AG04449 (cell line): ENCODE data around the gene LPCAT4.
"Not testable (repeated sequence)": the region's sequence is repeated elsewhere in the genome, so short reads cannot be mapped to it uniquely, and the experiment has no call there.

ENCODE experiments used
- CTCF ChIA-PET: fragments of 350-600 bp; formaldehyde crosslinking; extraction: SDS; loops from one replicate; lab custom pipeline; 2021; ENCODE audit warnings: antibody characterized with exemption; lab: Yijun Ruan, JAX
- POLR2A ChIA-PET: fragments of 400-600, 350-600 bp; formaldehyde crosslinking; extraction: SDS; loops from one replicate; lab custom pipeline; 2020; ENCODE audit warnings: antibody characterized with exemption, inconsistent platforms; lab: Yijun Ruan, JAX
- DNase-seq: peaks from one replicate; pipeline ENCODE4 v3.0.0-alpha.2; 2010; ENCODE audit warnings: low read depth, low spot score
- H3K4me3 ChIP-seq: 2 replicates; pipeline ENCODE4 v1.5.1; 2011; ENCODE audit warnings: low read depth, mild to moderate bottlenecking, control low read depth, low read length
- CTCF ChIP-seq: IDR thresholded peaks from one replicate; pipeline ENCODE4 v1.5.1; 2011; ENCODE audit warnings: mild to moderate bottlenecking, moderate library complexity, low read length, control low read depth, inconsistent platforms; ENCODE audit not compliant: insufficient read depth; ENCODE audit errors: missing control alignments

The LPCAT4 gene

GRCh38 chr15:34367101-34368081 is at the start of gene LPCAT4:
Gene LPCAT4, minus strand, starts transcription at chr15:34367196. Its CDS starts 96 bp downstream, at chr15:34367100.
- CTCF ChIA-PET: interaction anchor here (0.6 to 5.0 kb wide), 44 partner anchors 9 to 312 kb away, joined by 3 to 54 read pairs (median 6); partner anchors contain the start of genes EMC4, GOLGA8B, KATNBL1 and NOP10

GRCh38 chr15:34409511-34409910 is 42.5 kb upstream of the LPCAT4 start:
- POLR2A ChIA-PET, DNase-seq, CTCF ChIA-PET, H3K4me3 ChIP-seq: not testable (repeated sequence)

More at GRCh38 chr15:34367101-34368081, at the start of gene LPCAT4:
- POLR2A ChIA-PET: interaction anchor here (1.1 to 1.9 kb wide), 3 partner anchors 24 to 266 kb away, joined by 3 to 7 read pairs (median 6); partner anchors contain the start of genes EMC7, NOP10, NUTM1 and PGBD4
- peak; percentile 99 for TF ChIP-seq CTCF
- DNase-seq: peak; percentile 34
- H3K4me3 ChIP-seq: peak within 1 kb of the TSS; percentile 89

- DNase-seq, H3K4me3 ChIP-seq, CTCF ChIA-PET, POLR2A ChIA-PET: not testable (repeated sequence)
These were observed 42.0 kb upstream of the LPCAT4 start for GRCh38 chr15:34408973-34409372.

DNA sequence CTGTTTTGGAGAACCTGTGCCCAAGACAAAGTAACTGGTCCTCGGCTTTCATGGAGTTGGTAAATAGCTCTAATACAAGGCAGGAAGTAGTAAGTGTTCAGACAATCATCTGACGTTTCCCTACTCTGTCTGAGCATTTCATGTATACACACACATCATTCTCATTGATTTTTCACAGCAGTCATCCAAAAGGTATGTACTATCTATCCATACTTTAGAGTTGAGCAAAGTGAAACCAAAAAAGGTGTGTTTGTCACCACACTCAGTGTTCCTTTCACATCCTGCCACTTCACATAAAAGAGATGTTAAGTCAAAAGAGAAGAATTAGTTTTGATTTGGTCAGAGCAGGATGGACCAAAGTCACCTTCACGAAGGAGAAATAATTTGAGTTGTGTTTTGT is 36.9 kb upstream of the LPCAT4 start:
- H3K4me3 ChIP-seq, CTCF ChIA-PET, POLR2A ChIA-PET, DNase-seq: not testable (repeated sequence)

GRCh38 chr15:34403160-34403598 is 36.2 kb upstream of the LPCAT4 start:
- POLR2A ChIA-PET, DNase-seq, CTCF ChIA-PET, H3K4me3 ChIP-seq: not testable (repeated sequence)

DNA sequence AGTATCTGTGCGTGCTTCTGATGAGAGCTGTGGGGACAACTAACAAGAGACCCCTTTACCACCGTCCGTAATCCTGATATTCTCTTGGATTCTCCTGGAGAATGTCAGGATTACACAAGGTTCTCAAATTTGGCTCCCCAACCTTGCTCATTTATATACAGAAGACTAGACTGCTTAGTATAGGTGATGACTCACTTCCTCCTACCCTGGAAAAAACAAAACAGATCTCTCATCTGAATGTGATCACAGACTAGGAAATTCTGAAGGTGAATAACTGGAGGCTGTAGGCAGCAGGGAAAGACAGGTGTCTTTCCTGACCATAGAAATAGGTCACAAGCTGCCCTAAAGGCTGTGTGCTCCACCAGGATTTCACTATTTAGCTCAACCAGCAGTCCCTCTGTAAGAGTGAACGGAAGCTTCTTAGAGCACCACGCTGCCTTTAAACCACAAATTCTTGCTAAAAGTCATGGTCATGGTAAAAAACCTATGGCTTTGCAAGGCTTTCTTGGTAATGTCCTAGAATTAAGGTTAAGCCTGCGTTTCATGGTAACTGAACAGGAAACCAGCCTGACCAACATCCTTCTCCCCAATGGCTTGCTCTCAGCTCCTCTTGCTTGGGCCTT is 30.8 kb upstream of the LPCAT4 start:
- POLR2A ChIA-PET, DNase-seq, CTCF ChIA-PET: not testable (repeated sequence)

DNA sequence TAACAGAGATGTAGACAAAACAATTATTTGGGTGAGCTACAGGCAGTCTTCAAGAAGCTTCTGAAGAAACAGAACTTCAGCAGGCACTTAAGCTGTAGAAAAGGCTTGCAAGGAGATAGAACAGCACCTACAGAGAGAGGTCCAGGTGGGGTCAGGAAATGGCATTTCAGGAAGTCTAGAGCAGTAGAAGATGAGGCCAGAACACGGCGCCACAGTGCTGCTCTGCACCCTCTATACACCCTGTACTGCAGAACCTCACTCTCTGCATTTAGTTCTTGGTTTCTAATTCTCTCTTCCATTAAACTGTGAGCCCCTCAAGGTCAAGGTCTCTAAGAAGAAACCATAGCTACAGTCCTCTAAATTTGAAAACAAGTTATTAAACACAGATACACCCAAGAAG is 26.0 kb upstream of the LPCAT4 start:
- CTCF ChIA-PET, DNase-seq, H3K4me3 ChIP-seq, POLR2A ChIA-PET: not testable (repeated sequence)

More for the DNA sequence above, 30.8 kb upstream of the LPCAT4 start:
- H3K4me3 ChIP-seq: not testable (repeated sequence)

DNA sequence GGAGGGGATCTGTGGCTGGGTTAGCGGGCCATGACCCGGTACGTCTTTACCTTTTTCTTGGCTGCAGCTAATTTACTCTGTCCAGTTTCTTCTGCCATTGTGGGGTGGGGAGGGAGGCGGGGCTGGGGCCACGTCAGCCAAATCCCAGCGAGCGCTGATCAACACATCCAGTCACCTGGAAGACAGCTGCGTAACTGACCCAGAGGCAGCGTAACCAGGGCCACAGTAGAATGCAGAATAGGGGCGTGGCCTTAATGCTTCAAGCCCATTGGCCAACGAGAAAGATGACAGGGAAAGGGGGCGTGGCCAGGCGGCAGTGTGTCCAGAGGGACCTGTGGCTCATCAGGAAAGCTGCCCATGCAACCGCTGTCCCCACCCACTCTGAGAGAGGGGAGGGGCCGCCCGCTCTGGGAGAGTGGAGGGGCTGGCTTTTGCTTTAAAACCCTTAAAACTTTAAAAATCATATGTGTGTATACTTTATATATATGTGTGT is 22.6 kb upstream of the LPCAT4 start:
- DNase-seq, POLR2A ChIA-PET, H3K4me3 ChIP-seq, CTCF ChIA-PET: not testable (repeated sequence)

DNA sequence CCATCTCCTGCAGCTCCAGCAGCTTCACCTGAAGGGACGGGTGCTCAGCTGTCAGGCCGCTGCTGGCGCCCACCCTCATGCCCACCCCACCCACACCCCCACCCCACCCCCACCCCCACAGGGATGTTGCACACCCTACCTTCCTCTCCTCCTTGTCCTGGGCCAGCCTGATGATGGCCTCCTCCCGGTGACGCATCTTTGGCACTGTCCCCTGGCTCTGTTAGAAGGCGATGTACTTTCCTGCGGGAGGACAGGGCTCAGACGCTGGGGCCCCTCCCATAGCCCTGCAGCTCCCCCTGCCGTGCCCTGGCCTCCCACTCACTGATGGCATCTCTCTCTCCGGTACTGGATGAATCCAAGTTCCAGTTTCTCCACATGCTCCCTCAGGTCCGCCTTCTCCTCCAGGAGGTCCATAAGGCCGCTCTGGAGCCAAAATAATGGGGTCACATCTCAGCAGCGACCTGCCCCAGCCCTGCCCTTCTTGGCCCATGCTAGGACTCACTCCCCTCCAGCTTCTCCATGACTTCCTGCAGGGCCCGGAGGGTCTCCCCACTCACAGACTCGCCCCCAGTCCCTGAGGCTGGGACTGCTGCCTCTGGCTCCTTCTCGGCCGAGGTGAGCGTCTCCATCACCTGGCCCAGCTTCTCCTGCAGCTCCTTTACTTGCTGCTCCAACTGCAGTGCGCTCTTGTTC is 15.0 kb upstream of the LPCAT4 start:
- H3K4me3 ChIP-seq, POLR2A ChIA-PET, DNase-seq, CTCF ChIA-PET: not testable (repeated sequence)

DNA sequence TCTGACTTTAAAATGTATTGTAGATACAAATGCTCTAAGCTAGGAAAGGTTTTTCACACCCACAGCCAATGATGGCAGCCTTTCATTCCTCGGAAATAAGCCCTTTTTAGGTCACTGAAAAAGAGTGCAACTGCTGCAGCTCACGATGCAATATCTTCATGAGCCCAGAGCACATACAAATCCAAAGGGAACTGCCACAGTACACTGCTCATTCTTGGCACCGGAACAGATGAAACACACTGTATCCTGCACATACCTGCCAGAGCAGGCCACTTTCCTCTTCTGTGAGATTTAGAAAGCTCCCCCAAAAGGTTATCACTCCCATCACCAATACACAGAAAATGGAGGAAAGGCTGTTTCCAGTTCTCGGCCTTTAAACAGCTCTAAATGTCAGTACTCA is 13.5 kb upstream of the LPCAT4 start:
- POLR2A ChIA-PET, DNase-seq, CTCF ChIA-PET, H3K4me3 ChIP-seq: not testable (repeated sequence)
